Stimulated activated memory B cell treated with anti-CD40 and anti-IgM and Interleukin-4, amounts not matched to agents 10 μg/mL and 1 μg/mL and 100 μg/mL, for 72 hours (primary cell): ENCODE measurements around the gene CNRIP1.

Source experiments
- ATAC-seq: fragments of 150-1000 bp; cut with Tn5 transposase; 2 replicates; pipeline ENCODE4 v1.10.0; 2021
- H3K27ac Mint-ChIP-seq: one replicate; pipeline ENCODE4 v1.8.0; 2022; ENCODE audit warnings: mild to moderate bottlenecking, mixed read lengths
- H3K27me3 Mint-ChIP-seq: one replicate; pipeline ENCODE4 v1.8.0; 2022; ENCODE audit warnings: mixed read lengths
- H3K36me3 Mint-ChIP-seq: one replicate; pipeline ENCODE4 v1.8.0; 2022; ENCODE audit warnings: mixed read lengths
- H3K4me1 Mint-ChIP-seq: one replicate; pipeline ENCODE4 v1.8.0; 2022; ENCODE audit warnings: mixed read lengths
- H3K4me3 Mint-ChIP-seq: one replicate; pipeline ENCODE4 v1.8.0; 2022; ENCODE audit warnings: mild to moderate bottlenecking, moderate library complexity, mixed read lengths
- H3K9me3 Mint-ChIP-seq: one replicate; pipeline ENCODE4 v1.8.0; 2022; ENCODE audit warnings: mixed read lengths

The CNRIP1 gene

GRCh38 chr2:68252400-68253218, 67.1 kb downstream of the CNRIP1 start, which contains the start of gene PPP3R1:
PPP3R1 (minus strand) TSS chr2:68252532; CDS start chr2:68252127, 405 bp downstream.
- peak; percentile 96 for ATAC-seq
- peak within 1 kb of the TSS; percentile 94 for H3K27ac Mint-ChIP-seq
- peaks cover 5% of the 10 kb centered on the region for H3K36me3 Mint-ChIP-seq
- H3K4me1 Mint-ChIP-seq = peaks cover 35% of the 10 kb centered on the region
- peak within 1 kb of the TSS; percentile 91 for H3K4me3 Mint-ChIP-seq
- H3K27me3 Mint-ChIP-seq = no peaks in the 10 kb centered on the region
- H3K9me3 Mint-ChIP-seq = no peaks in the 10 kb centered on the region

GRCh38 chr2:68251855-68252399, 67.8 kb downstream of the CNRIP1 start:
- Mint-ChIP-seq H3K27me3 (no peaks in the 10 kb centered on the region), H3K4me1 (peaks cover 33% of the 10 kb centered on the region), H3K9me3 (no peaks in the 10 kb centered on the region), H3K4me3 (peak overlapping the region; percentile 91), H3K27ac (peak overlapping the region; percentile 94), H3K36me3 (peaks cover 5% of the 10 kb centered on the region)
- peak; percentile 44 for ATAC-seq

GRCh38 chr2:68251187-68251854, 68.4 kb downstream of the CNRIP1 start:
- ATAC-seq = peak; percentile 69
- peaks cover 5% of the 10 kb centered on the region for H3K36me3 Mint-ChIP-seq
- H3K4me3 Mint-ChIP-seq = peak overlapping the region; percentile 91
- H3K9me3 Mint-ChIP-seq = no peaks in the 10 kb centered on the region
- H3K27me3 Mint-ChIP-seq = no peaks in the 10 kb centered on the region
- peaks cover 30% of the 10 kb centered on the region for H3K4me1 Mint-ChIP-seq
- H3K27ac Mint-ChIP-seq = peak overlapping the region; percentile 94

GRCh38 chr2:68250652-68251186, 69.0 kb downstream of the CNRIP1 start:
- peak overlapping the region; percentile 94 for H3K27ac Mint-ChIP-seq
- ATAC-seq = no peak
- peaks cover 5% of the 10 kb centered on the region for H3K36me3 Mint-ChIP-seq
- H3K4me1 Mint-ChIP-seq = peaks cover 30% of the 10 kb centered on the region
- peak overlapping the region; percentile 91 for H3K4me3 Mint-ChIP-seq
- H3K9me3 Mint-ChIP-seq = no peaks in the 10 kb centered on the region
- H3K27me3 Mint-ChIP-seq = no peaks in the 10 kb centered on the region

- peaks cover 30% of the 10 kb centered on the region for H3K4me1 Mint-ChIP-seq
- peak overlapping the region; percentile 91 for H3K4me3 Mint-ChIP-seq
- no peaks in the 10 kb centered on the region for H3K9me3 Mint-ChIP-seq
- peak overlapping the region; percentile 94 for H3K27ac Mint-ChIP-seq
- peaks cover 5% of the 10 kb centered on the region for H3K36me3 Mint-ChIP-seq
- ATAC-seq = no peak
- no peaks in the 10 kb centered on the region for H3K27me3 Mint-ChIP-seq
Observed at GRCh38 chr2:68250196-68250595, 69.6 kb downstream of the CNRIP1 start.

- Mint-ChIP-seq H3K27me3 (no peaks in the 10 kb centered on the region), H3K9me3 (no peaks in the 10 kb centered on the region), H3K4me1 (peaks cover 20% of the 10 kb centered on the region)
Observed at GRCh38 chr2:68248806-68249205, 70.9 kb downstream of the CNRIP1 start.

GRCh38 chr2:68248361-68248760, 71.4 kb downstream of the CNRIP1 start:
- Mint-ChIP-seq H3K36me3 (peaks cover 5% of the 10 kb centered on the region), H3K27ac (no peak overlapping the region), H3K27me3 (no peaks in the 10 kb centered on the region), H3K4me3 (no peak overlapping the region), H3K4me1 (peaks cover 19% of the 10 kb centered on the region), H3K9me3 (no peaks in the 10 kb centered on the region)
- no peak for ATAC-seq

More at GRCh38 chr2:68248806-68249205, 70.9 kb downstream of the CNRIP1 start:
- Mint-ChIP-seq H3K36me3 (peaks cover 5% of the 10 kb centered on the region), H3K27ac (no peak overlapping the region), H3K4me3 (no peak overlapping the region)
- ATAC-seq = no peak

GRCh38 chr2:68246396-68246795, 73.4 kb downstream of the CNRIP1 start:
- Mint-ChIP-seq H3K27me3 (no peaks in the 10 kb centered on the region), H3K4me3 (no peak overlapping the region), H3K27ac (no peak overlapping the region), H3K36me3 (peaks cover 3% of the 10 kb centered on the region), H3K9me3 (no peaks in the 10 kb centered on the region), H3K4me1 (peaks cover 22% of the 10 kb centered on the region)
- ATAC-seq = no peak

- Mint-ChIP-seq H3K27me3 (no peaks in the 10 kb centered on the region), H3K9me3 (no peaks in the 10 kb centered on the region), H3K4me1 (peaks cover 27% of the 10 kb centered on the region), H3K4me3 (no peak overlapping the region), H3K36me3 (peaks cover 2% of the 10 kb centered on the region), H3K27ac (no peak overlapping the region)
- ATAC-seq = no peak
Observed at GRCh38 chr2:68245672-68246071, 74.1 kb downstream of the CNRIP1 start.

GRCh38 chr2:68245066-68245465, 74.7 kb downstream of the CNRIP1 start:
- no peaks in the 10 kb centered on the region for H3K9me3 Mint-ChIP-seq
- H3K4me3 Mint-ChIP-seq = no peak overlapping the region
- H3K36me3 Mint-ChIP-seq = peaks cover 8% of the 10 kb centered on the region
- no peak overlapping the region for H3K27ac Mint-ChIP-seq
- H3K4me1 Mint-ChIP-seq = peaks cover 27% of the 10 kb centered on the region
- ATAC-seq = no peak
- no peaks in the 10 kb centered on the region for H3K27me3 Mint-ChIP-seq

- Mint-ChIP-seq H3K27me3 (no peaks in the 10 kb centered on the region), H3K4me3 (no peak overlapping the region), H3K27ac (no peak overlapping the region), H3K9me3 (no peaks in the 10 kb centered on the region), H3K4me1 (peaks cover 29% of the 10 kb centered on the region), H3K36me3 (peaks cover 10% of the 10 kb centered on the region)
- no peak for ATAC-seq
Observed at GRCh38 chr2:68244456-68244855, 75.3 kb downstream of the CNRIP1 start.
